Activated naive CD8-positive, alpha-beta T cell treated with anti-CD3 and anti-CD28 coated beads, Interleukin-2, amount 10 ng/mL, durations not matched to agents 7 days and 5 days (primary cell): Measurements from ENCODE around the gene PLBD2. TPM values are rescaled to one million over a fixed set of nuclear protein-coding genes. Genes with fewer than 3 reads are reported as not detected.

Source experiments
- ATAC-seq: fragments of 150-1000 bp; cut with Tn5 transposase; one replicate; pipeline ENCODE4 v1.10.0; 2021; ENCODE audit warnings: low read depth, moderate library complexity
- POLR2A ChIA-PET: fragments of 350-600 bp; sonication (Branson Sonifier 250); formaldehyde crosslinking; loops from one replicate; lab custom pipeline; 2021; ENCODE audit warnings: antibody characterized with exemption; lab: Charles Lee
- DNase-seq: peaks from one replicate; pipeline ENCODE4 v3.0.0; 2021
- H3K27ac Mint-ChIP-seq: one replicate; pipeline ENCODE4 v1.8.0; 2022; ENCODE audit warnings: mild to moderate bottlenecking, mixed read lengths
- H3K27me3 Mint-ChIP-seq: one replicate; pipeline ENCODE4 v1.8.0; 2022; ENCODE audit warnings: mild to moderate bottlenecking, moderate library complexity, mixed read lengths
- H3K36me3 Mint-ChIP-seq: one replicate; pipeline ENCODE4 v1.8.0; 2021; ENCODE audit warnings: mild to moderate bottlenecking, mixed read lengths
- H3K4me1 Mint-ChIP-seq: one replicate; pipeline ENCODE4 v1.8.0; 2021; ENCODE audit warnings: mixed read lengths
- H3K4me3 Mint-ChIP-seq: one replicate; pipeline ENCODE4 v1.8.0; 2022; ENCODE audit warnings: mild to moderate bottlenecking, moderate library complexity, mixed read lengths
- H3K9me3 Mint-ChIP-seq: one replicate; pipeline ENCODE4 v1.8.0; 2021; ENCODE audit warnings: mixed read lengths
- total RNA-seq, 2 experiments: library from RNA; stranded (reverse); gene quantifications; one replicate each; pipeline ENCODE4 v1.2.3, GENCODE V29; 2021

PLBD2 gene
- total RNA-seq, 2 experiments from 2014 or later, result 12.8 to 13.6 TPM

GRCh38 chr12:113368331-113368730 is 9.9 kb downstream of the PLBD2 start:
- no peaks in the 10 kb centered on the region for H3K9me3 Mint-ChIP-seq
- H3K27ac Mint-ChIP-seq, result no peak overlapping the region
- DNase-seq (no peak), ATAC-seq (no peak)
- POLR2A ChIA-PET, result no interaction called here
- peaks cover 1% of the 10 kb centered on the region for H3K36me3 Mint-ChIP-seq
- H3K4me3 Mint-ChIP-seq, result no peak overlapping the region
- peaks cover 6% of the 10 kb centered on the region for H3K4me1 Mint-ChIP-seq
- H3K27me3 Mint-ChIP-seq, result no peaks in the 10 kb centered on the region

GRCh38 chr12:113369391-113369985 is 11.1 kb downstream of the PLBD2 start:
- DNase-seq, result no peak
- no peak for ATAC-seq
- no peak overlapping the region for H3K27ac Mint-ChIP-seq

GRCh38 chr12:113370923-113371682 is 12.7 kb downstream of the PLBD2 start:
- Mint-ChIP-seq H3K27me3 (no peaks in the 10 kb centered on the region), H3K9me3 (no peaks in the 10 kb centered on the region), H3K36me3 (peaks cover 12% of the 10 kb centered on the region), H3K27ac (no peak overlapping the region), H3K4me1 (peaks cover 6% of the 10 kb centered on the region), H3K4me3 (no peak overlapping the region)
- POLR2A ChIA-PET, result no interaction called here
- DNase-seq (no peak), ATAC-seq (no peak)

More at GRCh38 chr12:113369391-113369985, 11.1 kb downstream of the PLBD2 start:
- Mint-ChIP-seq H3K9me3 (no peaks in the 10 kb centered on the region), H3K27me3 (no peaks in the 10 kb centered on the region), H3K4me1 (peaks cover 6% of the 10 kb centered on the region), H3K36me3 (peaks cover 7% of the 10 kb centered on the region), H3K4me3 (no peak overlapping the region)
- POLR2A ChIA-PET, result no interaction called here

GRCh38 chr12:113371808-113372207 is 13.4 kb downstream of the PLBD2 start:
- Mint-ChIP-seq H3K9me3 (no peaks in the 10 kb centered on the region), H3K27me3 (no peaks in the 10 kb centered on the region), H3K4me3 (no peak overlapping the region), H3K27ac (no peak overlapping the region), H3K36me3 (peaks cover 12% of the 10 kb centered on the region), H3K4me1 (peaks cover 6% of the 10 kb centered on the region)
- DNase-seq (no peak), ATAC-seq (no peak)
- POLR2A ChIA-PET, result interaction anchor here (0.6 kb wide), 1 partner anchor 37 kb away, joined by 3 read pairs; the partner anchor contains the start of gene SLC8B1

- Mint-ChIP-seq H3K4me1 (peaks cover 6% of the 10 kb centered on the region), H3K27ac (no peak overlapping the region), H3K9me3 (no peaks in the 10 kb centered on the region), H3K4me3 (no peak overlapping the region), H3K36me3 (peaks cover 12% of the 10 kb centered on the region), H3K27me3 (no peaks in the 10 kb centered on the region)
- POLR2A ChIA-PET, result no interaction called here
- DNase-seq (no peak), ATAC-seq (no peak)
Measured at GRCh38 chr12:113372371-113372770, 14.0 kb downstream of the PLBD2 start.

- Mint-ChIP-seq H3K4me1 (peaks cover 6% of the 10 kb centered on the region), H3K27me3 (no peaks in the 10 kb centered on the region), H3K9me3 (no peaks in the 10 kb centered on the region), H3K36me3 (peaks cover 14% of the 10 kb centered on the region), H3K27ac (no peak overlapping the region), H3K4me3 (no peak overlapping the region)
- no peak for DNase-seq
- POLR2A ChIA-PET, result no interaction called here
- no peak for ATAC-seq
Measured at GRCh38 chr12:113373440-113373839, 15.1 kb downstream of the PLBD2 start.

- Mint-ChIP-seq H3K36me3 (peaks cover 14% of the 10 kb centered on the region), H3K4me3 (no peak overlapping the region), H3K27ac (no peak overlapping the region), H3K27me3 (no peaks in the 10 kb centered on the region), H3K4me1 (peaks cover 6% of the 10 kb centered on the region), H3K9me3 (no peaks in the 10 kb centered on the region)
- DNase-seq, result no peak
- POLR2A ChIA-PET, result no interaction called here
- no peak for ATAC-seq
Measured at GRCh38 chr12:113373969-113374368, 15.6 kb downstream of the PLBD2 start.

- no peak overlapping the region for H3K27ac Mint-ChIP-seq
- POLR2A ChIA-PET, result no interaction called here
- no peaks in the 10 kb centered on the region for H3K27me3 Mint-ChIP-seq
- ATAC-seq (no peak), DNase-seq (no peak)
- no peak overlapping the region for H3K4me3 Mint-ChIP-seq
- peaks cover 14% of the 10 kb centered on the region for H3K36me3 Mint-ChIP-seq
- no peaks in the 10 kb centered on the region for H3K9me3 Mint-ChIP-seq
- H3K4me1 Mint-ChIP-seq, result peaks cover 6% of the 10 kb centered on the region
Measured at GRCh38 chr12:113374823-113375428, 16.5 kb downstream of the PLBD2 start.

- no peak for ATAC-seq
- Mint-ChIP-seq H3K36me3 (peaks cover 13% of the 10 kb centered on the region), H3K4me3 (no peak overlapping the region), H3K27ac (no peak overlapping the region), H3K4me1 (no peaks in the 10 kb centered on the region), H3K27me3 (no peaks in the 10 kb centered on the region), H3K9me3 (no peaks in the 10 kb centered on the region)
- no peak for DNase-seq
- POLR2A ChIA-PET, result no interaction called here
Measured at GRCh38 chr12:113378291-113378690, 19.9 kb downstream of the PLBD2 start.

GRCh38 chr12:113381220-113381619 is 22.8 kb downstream of the PLBD2 start:
- POLR2A ChIA-PET, result no interaction called here
- Mint-ChIP-seq H3K4me3 (no peak overlapping the region), H3K9me3 (no peaks in the 10 kb centered on the region), H3K27me3 (no peaks in the 10 kb centered on the region), H3K4me1 (no peaks in the 10 kb centered on the region), H3K27ac (no peak overlapping the region), H3K36me3 (peaks cover 6% of the 10 kb centered on the region)
- no peak for DNase-seq
- ATAC-seq, result no peak

- ATAC-seq, result no peak
- POLR2A ChIA-PET, result no interaction called here
- H3K36me3 Mint-ChIP-seq, result peaks cover 6% of the 10 kb centered on the region
- no peak overlapping the region for H3K27ac Mint-ChIP-seq
- H3K9me3 Mint-ChIP-seq, result no peaks in the 10 kb centered on the region
- no peaks in the 10 kb centered on the region for H3K4me1 Mint-ChIP-seq
- no peaks in the 10 kb centered on the region for H3K27me3 Mint-ChIP-seq
- DNase-seq, result no peak
- H3K4me3 Mint-ChIP-seq, result no peak overlapping the region
Measured at GRCh38 chr12:113382206-113382605, 23.8 kb downstream of the PLBD2 start.

GRCh38 chr12:113384778-113385177 is 26.4 kb downstream of the PLBD2 start:
- no peaks in the 10 kb centered on the region for H3K4me1 Mint-ChIP-seq
- no peaks in the 10 kb centered on the region for H3K27me3 Mint-ChIP-seq
- no peaks in the 10 kb centered on the region for H3K9me3 Mint-ChIP-seq
- no peak for ATAC-seq
- no peak overlapping the region for H3K4me3 Mint-ChIP-seq
- POLR2A ChIA-PET, result no interaction called here
- DNase-seq, result no peak
- no peak overlapping the region for H3K27ac Mint-ChIP-seq
- peaks cover 4% of the 10 kb centered on the region for H3K36me3 Mint-ChIP-seq

- ATAC-seq (no peak), DNase-seq (no peak)
- Mint-ChIP-seq H3K9me3 (no peaks in the 10 kb centered on the region), H3K4me3 (no peak overlapping the region), H3K27ac (no peak overlapping the region), H3K4me1 (no peaks in the 10 kb centered on the region), H3K27me3 (no peaks in the 10 kb centered on the region), H3K36me3 (peaks cover 4% of the 10 kb centered on the region)
- POLR2A ChIA-PET, result no interaction called here
Measured at GRCh38 chr12:113385282-113385882, 27.0 kb downstream of the PLBD2 start.
